Stimulated activated CD4-positive, alpha-beta T cell treated with anti-CD3 and anti-CD28 coated beads, Interleukin-4, amount 100 ng/mL, for 4 hours (primary cell): ENCODE results near the gene FRMD5.

ENCODE experiments used
- DNase-seq, 2 experiments: peaks; one replicate each; pipeline ENCODE4 v3.0.0-alpha.2; 2020

FRMD5 gene

DNA sequence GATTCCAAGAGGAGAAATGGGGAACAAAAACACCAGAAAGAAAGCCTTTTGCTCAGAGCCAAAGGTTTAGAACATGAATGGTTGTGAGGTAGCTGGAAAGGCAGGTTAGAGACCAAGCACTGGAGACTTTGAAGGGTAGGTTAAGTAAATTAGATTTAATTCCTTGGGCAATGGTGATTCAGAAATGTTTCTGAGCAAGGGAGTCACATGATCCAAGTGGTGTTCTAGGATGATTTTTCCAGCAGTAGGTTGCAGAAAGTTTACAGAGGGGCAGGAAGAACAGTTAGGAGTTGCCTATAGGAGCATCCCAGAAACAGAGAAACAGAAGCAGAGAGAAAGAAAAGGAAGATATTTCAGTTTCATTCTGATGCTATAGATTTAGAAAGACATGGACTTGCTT is 228.4 kb downstream of the FRMD5 start:
- DNase-seq = no peak

DNA sequence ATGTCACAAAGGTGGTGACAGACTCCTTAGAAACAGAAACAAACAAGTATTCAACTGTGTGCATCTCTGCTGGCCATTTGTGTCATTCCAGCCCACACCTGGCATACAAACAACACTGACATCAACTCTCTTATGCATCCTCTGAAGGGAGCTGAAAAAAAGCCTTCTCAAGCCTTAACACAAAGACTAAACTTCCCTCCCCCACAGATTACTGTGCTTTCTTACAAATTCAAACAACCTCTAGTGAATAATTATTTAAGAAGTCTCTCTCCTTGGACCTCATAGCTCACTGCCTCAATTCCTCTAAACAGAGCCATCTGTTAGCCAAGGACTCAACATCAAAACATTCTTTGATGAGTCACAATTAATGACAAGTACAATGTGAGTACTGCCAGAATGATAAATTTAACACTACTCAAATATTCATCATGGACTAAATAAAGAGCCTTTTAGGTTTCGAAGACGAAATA is 236.2 kb downstream of the FRMD5 start:
- no peak for DNase-seq

DNA sequence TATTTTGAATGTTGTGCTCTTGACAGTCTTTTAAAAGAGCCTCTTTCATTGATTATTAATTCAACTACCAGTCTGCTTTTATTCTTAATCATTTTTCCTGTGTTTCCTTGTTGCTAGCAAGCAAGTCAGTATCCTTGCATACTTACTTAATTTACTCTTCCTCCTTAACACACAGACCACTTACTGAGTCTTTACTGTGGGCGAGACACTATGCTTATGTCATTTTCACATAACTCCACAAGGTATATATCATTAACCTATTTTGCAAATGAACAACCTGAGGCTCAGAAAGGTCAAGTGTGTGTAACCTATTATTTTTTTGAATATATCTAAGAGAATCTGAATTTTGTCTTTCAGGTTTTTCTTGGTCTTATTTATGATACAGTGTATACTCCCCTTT is 237.3 kb downstream of the FRMD5 start:
- no peak for DNase-seq

DNA sequence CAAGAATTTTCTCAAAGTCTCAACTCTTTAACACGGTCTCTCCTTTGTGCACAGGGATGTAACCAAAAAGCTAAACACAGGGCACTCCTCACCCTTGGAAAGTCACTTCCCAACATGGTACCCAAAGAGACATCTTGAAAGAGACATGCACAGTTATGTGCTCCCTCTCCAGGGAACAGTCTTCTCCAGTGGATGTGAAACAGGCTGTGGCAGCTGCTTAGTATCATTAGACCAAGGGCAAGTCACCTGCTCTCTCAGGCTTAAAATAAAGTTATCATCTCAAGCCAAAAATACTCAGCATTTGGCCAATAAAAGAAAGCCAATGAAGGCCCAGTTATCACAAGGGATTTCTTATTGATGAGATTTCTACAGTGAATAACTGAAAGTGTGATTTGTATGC is 239.9 kb downstream of the FRMD5 start:
- no peak for DNase-seq

DNA sequence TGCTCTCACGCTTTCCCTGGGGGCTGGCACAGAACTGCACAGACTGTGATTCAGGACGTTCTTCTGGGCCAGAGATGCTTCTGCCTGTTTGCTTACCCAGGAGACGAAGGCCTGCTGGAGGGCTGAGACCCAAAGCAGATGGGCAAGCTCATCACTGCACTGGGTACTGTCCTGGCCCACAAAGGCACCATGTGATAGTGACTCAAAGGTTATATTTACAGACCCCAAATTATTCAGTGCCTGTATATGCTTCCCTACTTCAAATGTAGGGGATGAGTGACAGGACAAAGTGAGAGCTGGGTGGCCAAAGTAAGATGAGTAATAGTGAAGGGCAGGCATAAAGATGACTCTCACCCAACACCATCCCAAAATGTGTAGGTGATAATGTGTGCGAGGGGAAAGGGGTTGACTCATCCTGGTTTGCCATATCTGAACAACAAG is 240.9 kb downstream of the FRMD5 start:
- no peak for DNase-seq

DNA sequence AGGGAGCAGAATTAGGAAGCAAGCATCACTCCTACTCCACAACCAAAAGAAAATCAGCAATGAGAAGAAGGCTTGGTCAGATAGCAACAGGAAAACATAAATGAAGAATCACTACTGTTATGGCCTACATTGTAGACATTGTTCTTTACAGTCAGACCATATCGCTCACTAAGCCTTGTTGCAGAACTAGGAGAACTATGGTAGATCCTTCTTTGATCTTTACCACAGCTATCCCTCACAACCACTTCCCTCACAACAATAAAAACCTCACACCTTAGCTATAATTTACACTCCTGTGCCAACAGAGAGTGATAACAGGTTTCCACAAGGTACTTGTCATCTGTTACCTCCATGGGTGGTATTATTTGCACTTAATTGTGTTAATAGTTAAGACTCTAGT is 241.7 kb downstream of the FRMD5 start:
- DNase-seq = no peak

DNA sequence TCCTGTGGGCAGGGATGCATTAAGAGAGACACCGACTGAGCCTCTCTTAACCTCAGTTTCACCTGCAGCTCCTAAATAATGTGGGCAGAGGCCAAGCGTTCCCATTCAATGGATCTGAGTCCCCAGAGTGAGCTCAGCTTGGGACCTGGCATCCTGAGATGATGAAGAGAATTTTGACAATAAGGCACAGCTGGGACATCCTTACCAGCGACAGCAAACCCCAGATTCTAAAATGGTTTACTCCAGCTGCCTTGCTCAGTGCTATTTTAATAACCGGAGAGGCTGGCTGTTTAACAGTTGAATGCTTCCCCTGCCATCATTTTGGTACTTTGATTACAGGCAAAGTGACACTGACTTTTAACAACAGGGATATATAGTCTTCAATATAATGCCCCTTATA is 244.5 kb downstream of the FRMD5 start:
- no peak for DNase-seq

DNA sequence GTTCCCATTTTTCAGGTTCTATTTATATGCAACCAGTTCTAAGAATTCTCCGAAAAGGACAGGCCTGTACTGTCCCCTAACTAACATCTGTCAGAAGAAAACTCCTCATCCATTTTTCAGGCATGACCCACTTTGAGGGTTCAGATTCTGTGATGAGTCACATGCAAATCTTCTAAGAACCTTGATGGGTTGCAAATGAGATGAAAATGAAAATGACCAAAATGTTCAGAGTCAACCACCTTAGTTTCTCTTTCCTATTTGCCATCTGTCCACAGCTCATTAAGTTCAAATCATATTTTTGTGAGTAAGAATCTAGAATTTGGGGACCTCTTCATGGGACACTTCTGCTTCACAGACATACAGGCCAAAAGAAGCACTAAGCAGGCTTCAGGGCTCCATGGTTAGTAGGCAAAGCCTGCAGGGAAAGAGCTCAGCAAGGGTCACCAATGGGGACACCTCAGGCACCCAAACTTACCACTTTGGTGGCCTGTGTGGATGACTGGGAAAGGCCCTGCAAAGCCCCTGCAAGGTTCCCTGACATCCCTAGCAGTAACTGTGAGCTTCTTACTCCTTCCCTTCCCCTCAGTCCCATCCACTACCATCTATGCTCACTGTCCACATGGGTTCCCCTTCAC is 246.3 kb downstream of the FRMD5 start:
- DNase-seq = no peak

DNA sequence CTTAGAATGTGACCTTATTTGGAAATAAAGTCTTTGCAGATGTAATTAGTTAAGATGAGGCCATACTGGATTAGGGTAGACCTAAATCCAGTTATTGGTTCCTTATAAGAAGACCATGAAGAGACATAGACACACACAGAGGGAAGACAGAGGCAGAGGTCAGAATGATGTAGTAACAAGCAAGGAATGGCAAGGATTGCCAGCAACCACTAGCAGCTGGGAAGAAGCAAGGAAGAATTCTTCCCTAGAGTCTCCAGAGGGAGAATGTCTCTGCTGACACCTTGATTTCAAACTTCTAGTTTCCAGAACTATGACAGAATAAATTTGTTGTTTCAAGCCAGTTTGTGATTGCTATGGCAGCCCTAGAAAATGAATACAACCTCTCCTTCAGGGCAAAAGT is 251.6 kb downstream of the FRMD5 start:
- DNase-seq = no peak

DNA sequence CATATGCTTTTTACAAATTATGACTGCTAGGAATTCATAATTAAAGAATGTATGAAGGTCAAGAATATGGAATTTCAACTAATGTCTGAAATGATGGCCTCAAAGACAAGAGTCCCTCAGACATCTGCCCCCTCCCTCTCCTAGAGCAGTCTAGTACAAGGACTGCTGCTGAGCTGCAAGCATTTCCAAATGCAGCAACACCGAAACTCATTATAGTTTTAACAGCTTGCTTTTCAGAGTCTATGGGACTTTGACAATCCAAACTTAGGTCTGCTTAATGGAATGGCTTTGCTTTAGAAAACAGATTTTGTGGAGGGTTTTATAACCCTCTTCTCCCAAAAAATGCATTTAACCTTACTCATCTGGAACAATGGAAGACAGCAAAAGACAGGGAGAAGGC is 252.9 kb downstream of the FRMD5 start:
- no peak for DNase-seq

DNA sequence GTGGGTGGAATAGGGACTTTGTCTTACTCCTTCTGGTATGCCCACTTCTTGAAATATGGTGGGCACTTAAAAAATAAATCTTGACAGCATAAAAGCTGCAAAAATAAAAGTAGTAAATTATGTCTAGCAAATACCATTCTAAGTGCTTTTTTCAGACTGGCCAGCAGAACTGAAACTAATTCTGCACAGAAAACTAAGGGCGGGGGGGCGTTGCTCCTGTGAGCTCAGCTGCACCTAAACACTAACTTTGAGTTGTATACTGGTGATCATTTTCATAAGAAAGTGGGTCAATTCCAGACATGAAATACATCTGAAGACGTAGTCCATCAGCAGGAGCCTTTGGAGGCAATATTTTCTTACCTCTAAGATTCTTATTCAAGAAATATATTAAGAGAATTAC is 253.5 kb downstream of the FRMD5 start:
- no peak for DNase-seq

DNA sequence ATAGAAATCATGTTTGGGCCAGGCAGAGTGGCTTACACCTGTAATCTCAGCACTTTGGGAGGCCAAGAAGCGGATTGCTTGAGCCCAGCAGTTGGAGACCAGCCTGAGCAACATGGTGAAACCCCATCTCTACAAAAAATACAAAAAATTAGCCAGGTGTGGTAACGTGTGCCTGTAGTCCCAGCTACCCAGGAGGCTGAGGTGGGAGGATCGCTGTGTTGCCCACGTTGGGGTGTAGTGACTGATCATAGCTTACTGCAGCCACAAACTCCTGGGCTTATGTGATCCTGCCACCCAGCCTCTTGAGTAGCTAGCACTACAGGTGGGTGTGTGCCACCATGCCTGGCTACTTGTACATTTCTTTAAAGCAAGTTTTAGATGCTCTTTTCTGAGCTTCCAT is 254.0 kb downstream of the FRMD5 start:
- no peak for DNase-seq

DNA sequence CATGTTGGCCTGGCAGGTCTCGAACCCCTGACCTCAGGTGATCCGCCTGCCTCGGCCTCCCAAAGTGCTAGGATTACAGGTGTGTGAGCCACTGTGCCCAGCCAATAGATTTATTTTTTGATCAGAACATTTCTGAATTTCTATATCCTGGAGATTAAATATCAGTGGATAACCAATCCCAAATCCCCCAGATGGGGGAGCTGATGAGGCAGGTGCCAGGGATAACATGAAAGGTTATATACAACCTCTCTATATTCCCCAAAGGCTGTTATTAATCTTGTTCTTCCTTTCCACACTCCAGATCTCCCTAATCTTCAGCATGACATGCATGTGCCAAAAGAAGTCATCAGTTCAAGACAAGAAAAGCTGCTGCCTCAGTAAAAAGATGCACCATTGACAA is 256.0 kb downstream of the FRMD5 start:
- DNase-seq = no peak

DNA sequence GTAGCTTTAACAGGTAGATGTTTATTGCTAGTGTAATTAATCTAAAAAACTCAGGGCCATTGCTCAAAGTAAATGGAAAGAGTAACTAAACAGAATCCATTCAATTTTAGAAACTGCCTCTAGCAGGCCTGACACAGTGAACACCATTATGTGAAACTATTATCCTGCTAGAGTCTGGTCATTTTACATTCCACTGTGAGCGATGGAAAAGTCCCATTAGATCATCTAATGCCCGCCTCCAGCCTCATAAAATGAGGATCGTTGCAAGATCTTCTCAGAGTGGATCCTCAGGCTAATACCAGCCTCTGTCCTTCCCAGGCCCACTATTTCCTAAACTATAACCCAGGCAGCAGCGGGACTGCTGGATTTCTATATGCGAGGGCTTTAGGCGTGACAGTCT is 260.6 kb downstream of the FRMD5 start:
- DNase-seq = no peak

DNA sequence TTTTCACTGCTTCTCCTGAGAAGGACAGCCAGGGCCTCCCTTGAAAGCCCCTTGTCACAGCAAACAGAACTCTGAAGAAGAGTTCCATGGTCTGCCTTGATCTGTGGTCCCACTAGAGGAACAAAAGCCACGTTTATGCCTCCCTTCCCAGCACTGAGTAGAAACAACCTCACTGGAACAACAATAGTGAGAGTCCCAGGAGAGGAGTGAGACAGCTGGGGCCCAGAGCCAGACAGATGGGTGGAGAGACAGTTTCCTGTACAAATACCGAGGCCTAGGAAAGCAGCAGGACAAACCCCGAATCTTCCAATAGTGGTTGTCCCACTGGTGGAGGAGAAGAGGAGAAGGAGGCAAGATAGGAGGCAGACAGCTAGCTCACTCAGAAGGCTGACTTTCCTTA is 262.2 kb downstream of the FRMD5 start:
- DNase-seq = no peak

DNA sequence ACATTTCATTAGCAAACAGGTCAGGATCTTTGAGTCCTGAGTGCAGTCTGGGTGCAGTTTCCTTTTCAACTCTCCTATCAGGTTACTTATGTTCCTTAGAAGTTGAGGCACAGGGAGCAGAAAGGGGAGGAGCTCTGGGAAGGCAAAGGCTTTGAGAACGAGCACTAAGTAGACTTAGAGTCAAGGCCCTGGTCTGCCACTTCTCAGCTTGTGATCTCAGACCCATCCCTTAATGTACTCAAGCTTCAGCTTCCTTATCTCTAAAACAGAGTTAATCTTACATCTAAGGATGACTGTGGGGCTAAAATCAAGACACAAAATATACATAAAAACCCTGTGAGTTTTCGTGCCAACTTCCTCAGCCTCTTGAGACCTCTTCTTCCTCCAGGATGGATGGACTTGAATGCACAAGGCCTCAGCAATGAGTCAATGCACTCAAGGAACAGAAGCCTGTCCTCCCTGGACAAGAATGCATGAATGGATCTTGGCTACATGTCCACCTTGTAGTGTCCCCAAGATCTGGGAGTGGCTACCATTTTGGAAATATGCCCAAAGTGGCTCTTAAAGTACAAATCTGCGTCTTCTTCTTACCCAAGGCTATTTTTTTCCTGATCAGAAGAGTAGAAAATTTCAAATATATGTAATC is 263.2 kb downstream of the FRMD5 start:
- DNase-seq = no peak

DNA sequence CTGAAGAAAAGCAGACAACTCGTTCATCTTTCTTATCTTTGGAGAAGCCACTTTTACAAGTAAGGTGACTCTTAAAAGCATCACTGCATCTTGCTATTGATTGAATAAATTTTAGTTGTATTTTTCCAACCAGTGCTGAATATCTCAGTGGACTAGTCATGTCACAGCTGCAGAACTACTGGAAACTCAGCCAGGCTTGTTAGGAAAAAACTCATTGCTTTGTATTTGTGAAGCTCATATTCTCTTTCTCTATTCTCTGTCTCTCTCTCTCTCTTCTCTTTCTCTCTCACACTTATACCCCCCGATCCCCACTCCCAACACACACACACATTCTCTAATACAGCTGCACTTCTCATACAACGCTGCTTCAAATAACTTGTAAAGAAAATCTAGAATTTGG is 264.0 kb downstream of the FRMD5 start:
- no peak for DNase-seq

DNA sequence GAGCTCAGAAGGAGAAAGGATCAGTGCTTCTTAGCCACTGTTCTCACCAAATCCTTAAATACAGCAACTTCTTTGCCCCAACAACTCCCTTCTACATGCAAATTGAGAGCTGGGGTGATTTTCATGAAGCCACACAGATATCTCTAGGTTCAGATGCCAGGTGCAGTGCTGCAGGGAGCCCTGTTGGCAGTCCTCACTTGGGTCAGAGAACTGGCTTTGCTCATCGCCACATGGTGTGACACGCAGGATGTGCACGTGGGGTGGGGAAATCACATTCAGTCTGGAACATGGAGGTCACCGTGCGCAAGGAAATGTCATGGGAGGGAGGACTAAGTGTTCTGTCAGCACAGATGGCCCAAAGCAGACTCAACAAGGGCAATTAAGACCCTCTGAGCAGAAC is 264.5 kb downstream of the FRMD5 start:
- DNase-seq = no peak

DNA sequence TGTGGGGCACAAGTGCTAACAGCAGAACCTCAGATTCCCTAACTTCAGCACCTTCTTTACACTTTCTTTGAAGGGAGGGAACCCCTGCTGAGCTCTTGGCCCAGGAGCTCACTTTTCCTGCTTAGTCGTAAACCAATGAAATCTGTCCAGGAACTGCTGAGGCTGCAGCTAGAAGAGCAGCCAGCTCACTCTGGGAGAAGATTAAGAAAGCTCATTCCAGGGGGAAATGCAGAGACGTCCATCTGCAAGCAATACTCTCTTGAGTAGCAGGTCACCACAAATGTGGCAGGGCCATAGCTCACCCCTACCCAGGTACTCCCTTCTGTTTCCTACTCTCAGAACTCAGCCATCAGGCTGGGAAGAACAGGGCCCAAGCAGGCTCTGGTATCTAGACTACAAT is 265.0 kb downstream of the FRMD5 start:
- DNase-seq = no peak

DNA sequence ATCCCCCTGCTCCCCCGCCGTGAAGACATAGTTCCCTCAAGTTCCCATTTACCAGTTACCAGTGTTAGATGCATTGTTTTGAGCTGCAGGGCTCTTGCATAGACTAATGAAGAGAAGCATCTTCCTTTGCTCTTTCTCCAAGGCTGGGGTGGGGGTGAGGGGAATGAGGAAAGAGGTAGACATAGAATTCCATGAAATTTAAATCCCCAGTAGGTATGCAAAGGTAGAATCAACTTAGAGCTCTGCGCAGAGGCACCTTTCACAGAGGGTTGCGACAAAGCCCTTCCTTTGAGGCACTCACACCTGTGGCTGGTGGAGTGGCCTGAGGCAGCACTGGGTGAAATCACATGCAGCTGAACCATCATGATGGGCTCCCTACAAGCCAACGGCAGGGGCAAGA is 266.9 kb downstream of the FRMD5 start:
- no peak for DNase-seq

DNA sequence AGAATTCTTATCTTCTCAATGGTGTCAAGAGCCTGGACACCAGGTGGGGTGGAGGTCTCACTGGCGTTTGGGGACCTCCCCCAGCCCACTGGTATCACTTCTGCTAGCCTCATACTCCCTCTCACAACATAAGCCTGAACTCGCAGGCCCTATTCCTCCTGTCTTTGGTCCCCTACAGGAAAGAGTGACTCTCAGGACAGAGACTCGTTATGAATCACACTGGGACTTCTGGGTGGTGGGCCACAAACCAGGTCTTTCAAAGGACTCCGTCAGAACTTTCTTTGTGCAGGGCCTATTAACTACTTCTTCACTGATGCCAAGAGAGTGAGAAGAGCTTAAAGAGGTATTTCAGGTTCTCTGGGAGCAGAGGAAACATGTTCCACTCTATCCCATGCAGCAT is 267.9 kb downstream of the FRMD5 start:
- no peak for DNase-seq

DNA sequence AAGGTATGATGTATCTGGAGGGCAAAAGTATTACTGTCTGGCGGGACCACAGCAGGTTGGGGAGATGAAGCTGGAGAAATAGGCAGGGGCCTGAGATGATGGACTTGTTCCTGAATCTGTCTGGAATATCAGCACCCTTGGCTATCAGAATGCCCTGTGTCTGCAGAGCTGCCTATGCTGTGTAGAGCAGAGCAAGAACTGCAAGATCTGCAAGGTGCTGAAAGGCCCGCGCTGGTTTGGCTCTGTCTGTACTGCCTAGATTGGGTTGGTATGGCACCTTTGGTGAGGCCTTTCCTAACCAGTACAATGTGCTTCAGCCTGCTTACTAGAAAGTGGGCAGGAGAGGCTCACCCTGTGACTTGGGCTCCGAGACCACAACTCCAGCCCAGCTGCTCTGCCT is 271.5 kb downstream of the FRMD5 start:
- no peak for DNase-seq

DNA sequence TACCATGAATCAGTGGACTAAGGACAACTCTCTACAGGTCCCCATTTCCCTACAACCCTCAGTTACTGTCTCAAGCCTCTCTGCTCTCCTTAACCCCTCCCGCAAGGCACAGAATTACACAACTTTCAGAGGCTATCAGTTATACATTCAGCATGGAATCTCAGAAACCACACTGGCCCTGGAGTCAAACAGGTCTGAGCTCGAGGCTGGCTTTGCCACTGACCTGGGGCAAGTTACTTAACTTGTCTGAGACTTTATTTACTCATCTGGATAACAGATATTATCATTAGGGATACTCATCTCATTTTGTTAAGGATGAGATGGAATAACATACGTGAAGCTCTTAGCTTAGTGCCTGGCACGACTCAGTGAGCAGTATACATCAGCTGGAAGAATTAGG is 273.1 kb downstream of the FRMD5 start:
- no peak for DNase-seq

DNA sequence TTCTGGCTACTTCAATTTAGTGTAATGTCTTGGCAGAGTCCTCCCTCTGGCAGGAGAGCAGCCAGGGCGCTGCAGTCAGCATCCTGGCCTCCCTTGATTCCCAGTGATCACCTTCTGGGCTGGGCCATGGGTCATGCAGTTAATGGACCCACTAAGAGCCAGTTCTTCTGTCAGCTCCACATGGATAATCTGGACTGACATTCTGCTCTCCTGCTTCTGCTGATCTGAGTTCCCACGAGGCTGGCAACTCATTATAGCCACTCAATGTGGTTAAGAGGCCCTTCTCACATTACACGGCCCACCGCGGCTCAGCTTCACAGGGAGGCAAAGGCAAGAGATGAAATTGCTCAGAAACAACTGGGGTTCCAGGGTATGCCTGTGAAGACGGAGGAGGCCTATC is 274.3 kb downstream of the FRMD5 start:
- DNase-seq = no peak

DNA sequence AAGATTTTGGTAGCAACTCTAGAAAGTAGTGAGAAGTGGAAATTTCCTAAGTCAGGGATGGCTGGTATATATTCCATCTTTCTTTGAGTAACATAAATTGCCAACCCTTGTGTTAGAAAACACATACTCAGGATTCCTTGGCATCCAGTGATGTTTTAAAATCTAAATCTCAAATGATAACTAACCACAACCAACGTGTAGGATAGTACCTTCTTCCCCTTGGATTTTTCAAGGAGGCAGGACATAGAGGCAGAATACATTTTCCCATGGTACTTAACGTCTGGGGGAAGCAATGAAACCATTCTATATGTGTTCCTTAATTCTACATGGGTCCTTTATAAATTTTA is 274.8 kb downstream of the FRMD5 start:
- no peak for DNase-seq
